ENCODE measurements around the gene CAMTA1. TPM values are rescaled to one million over a fixed set of nuclear protein-coding genes. Genes with fewer than 3 reads are reported as not detected.
"Not testable (repeated sequence)": the region's sequence is repeated elsewhere in the genome, so short reads cannot be mapped to it uniquely, and the experiment has no call there.

CAMTA1 gene
- total RNA-seq, 1 donor from 2014 or later, result 166 TPM

DNA sequence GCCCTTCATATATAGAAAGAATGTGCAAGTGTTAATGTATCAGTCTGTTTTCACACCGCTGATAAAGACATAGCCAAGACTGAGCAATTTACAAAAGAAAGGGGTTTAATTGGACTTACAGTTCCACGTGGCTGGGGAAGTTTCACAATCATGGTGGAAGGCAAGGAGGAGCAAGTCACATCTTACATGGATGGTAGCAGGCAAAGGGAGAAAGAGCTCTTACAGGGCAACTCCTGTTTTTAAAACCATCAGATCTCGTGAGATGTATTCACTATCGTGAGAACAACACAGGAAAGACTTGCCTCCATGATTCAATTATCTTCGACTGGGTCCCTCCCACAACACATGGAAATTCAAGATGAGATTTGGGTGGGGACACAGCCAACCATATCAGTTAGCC, 907.8 kb downstream of the CAMTA1 start:
- DNase-seq; ATAC-seq; intact Hi-C loops (cut with micrococcal nuclease): not testable (repeated sequence)

DNA sequence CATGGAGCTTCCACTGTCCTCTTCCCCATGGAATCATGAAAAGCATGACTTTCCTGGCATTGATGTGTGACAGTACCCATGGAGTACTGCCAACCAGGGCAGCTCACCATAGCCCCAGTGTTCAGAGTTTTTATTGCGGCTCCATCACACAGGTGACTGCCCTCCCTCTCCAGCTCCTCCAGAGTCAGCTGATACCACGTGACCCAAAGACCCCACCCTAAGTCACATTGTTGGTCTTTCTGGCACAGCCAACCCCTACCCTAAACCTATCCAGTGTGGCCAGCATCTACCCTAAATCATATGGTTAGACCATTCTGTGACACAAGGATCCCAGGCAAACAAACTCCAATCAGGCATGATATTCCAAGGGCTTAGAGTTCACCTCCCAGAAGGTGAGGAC, 908.4 kb downstream of the CAMTA1 start:
- no peak for DNase-seq
- intact Hi-C loops (cut with micrococcal nuclease), result no loop called here
- ATAC-seq, result no peak

DNA sequence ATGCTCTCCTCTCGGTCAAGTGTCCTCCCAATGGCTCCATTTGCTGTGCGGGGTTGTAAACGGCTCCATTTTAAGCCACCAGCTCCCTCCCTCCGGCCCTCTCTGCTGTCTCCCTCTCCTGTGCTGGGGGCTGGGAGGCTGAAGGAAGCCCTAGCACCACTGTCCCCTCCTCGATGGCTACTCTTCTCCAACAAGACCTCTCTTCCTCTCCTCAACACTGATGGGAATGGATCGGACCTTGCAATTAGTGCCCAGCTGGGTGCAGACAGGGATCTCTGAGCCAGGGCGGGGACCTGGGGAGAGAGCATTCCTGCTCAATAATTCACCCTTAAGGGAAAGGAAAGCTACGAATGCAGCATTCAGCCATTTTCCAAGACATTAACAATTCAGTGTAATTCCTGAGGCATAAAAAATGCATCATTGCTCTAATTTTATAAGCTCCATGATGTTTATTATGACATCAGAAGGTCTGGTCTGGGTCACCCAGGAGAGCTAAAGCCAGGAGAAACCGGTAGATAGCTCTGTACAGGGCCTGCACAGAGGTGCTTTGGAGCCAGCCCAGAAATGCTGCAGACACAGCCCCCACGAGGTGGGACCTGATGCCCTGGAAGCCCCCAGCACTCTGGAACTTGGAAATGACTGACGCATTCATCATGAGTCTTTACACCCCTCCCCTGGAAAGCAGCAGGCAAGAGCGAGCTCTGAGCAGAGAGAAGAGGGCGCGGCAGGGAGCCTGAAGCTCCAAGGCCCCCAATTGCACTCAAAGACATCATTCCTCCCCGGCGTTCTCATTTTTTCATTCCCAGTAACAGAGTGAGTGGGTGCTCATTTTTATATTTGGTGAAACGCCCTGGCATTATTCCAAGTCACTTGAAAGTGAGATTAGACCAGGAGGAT, 909.6 kb downstream of the CAMTA1 start:
- intact Hi-C loops (cut with micrococcal nuclease), result no loop called here
- ATAC-seq, result no peak

GRCh38 chr1:7695497-7696117, 910.4 kb downstream of the CAMTA1 start:
- no peak for DNase-seq
- ATAC-seq, result peak; percentile 47
- intact Hi-C loops (cut with micrococcal nuclease), result no loop called here

More for the DNA sequence above, 909.6 kb downstream of the CAMTA1 start:
- no peak for DNase-seq

GRCh38 chr1:7698641-7699040, 913.4 kb downstream of the CAMTA1 start:
- no peak for DNase-seq

DNA sequence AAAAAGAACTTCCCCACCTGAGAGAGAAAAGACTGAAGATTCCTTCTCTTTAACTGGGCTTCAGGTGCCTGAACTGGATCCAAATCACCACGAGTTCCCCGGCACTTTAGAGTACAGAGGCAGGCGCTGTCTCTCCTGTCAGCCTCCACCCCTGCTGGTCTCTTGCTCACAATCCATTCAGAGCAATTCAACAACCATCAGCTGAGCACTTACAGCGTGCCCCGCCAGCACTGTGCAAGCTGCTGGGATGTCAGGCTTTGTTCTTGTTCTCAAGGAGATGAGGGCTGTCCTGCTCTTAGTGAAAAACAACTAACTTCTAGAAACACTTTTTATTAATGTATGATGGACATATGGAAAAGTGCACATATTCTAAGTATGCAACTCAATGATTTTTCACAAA, 917.1 kb downstream of the CAMTA1 start:
- no peak for DNase-seq
- intact Hi-C loops (cut with micrococcal nuclease), result no loop called here
- ATAC-seq, result no peak

More at GRCh38 chr1:7698641-7699040, 913.4 kb downstream of the CAMTA1 start:
- intact Hi-C loops (cut with micrococcal nuclease), result no loop called here
- ATAC-seq, result no peak

DNA sequence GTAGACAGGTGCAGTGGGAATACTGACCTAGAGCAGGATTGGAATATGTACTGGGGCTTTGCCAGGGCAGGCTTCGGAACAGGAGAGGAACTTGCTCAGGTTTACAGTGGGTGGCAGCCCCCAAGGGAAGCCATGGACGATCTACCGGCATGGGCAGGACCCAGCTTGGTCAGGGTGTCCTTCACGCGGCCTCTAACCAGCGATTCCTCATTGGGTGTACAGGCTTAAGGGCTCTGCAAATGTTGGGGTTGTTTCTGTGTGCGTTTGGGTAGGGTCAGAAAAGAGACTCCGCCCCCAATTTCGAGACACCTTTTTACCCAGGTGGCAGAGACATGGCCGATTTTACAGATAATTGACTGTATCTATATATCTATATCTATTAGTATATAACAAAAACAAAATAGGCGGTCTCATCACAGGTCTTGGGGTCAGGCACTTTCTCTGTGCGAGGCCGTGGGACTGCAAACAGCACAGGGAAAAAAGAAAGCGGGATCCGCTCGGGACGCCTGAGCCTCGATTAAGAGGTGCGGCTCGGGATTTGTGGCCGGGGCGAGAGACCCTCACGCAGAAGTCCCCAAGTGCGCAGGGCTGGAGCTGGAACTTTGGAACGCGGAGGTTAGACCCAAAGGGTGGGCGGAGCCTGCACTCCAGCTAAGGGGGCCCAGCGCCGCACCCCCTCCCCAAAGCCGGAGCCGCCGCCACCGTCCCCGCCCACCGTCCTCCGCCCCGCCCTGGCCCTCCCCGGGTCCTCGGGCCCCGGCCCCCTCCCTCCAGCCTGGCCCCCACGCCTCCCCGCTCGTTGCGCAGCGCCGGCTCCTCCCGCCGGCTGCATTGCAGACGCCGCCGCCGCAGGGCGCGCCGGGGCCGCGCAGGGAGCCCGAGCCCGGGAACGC, 918.3 kb downstream of the CAMTA1 start:
- DNase-seq, result peak; percentile 52
- no peak for ATAC-seq
- intact Hi-C loops (cut with micrococcal nuclease), result no loop called here

DNA sequence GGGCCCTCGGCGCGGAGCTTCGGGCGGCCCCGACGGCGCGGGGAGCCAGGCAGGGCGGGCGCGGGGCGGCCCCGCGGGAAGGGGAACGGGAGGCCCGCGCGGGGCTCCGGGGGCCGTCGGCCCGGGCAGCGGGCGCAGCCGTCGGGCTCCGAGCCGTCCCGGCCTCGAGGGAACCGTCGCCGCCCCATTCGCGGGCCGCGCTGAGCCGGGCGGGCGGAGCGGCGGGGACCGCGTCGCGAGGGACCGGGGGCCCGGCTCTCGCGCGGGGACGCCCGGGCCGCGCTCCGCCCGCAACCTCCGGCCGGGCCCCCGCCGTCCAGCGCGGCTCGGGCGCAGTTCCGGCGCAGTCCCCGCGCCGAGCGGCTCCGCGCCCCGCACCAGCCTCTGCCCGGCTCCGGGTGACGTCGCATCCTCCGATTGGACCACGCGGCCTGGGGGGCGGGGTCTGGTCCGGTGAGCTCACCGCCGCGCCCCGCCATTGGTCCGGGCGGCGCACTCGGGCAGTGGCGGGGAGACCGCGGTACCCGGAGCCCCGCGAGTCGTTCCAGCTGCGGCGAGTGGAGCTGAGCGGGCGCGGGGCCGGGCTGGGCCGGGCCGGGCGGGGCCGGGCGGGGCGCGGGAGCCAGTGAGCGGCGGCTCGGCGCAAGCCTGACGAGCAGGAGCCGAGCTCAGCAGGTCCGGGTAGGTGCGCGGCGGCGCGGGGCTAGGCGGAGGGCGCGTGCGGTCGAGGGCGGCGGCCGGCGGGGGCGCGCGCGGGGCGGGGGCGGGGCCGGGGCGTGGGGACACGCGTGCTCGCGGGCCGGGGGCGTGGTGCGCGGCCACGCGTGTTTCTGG, 919.2 kb downstream of the CAMTA1 start:
- DNase-seq, result peak; percentile 97
- ATAC-seq, result peak; percentile 99
- intact Hi-C loops (cut with micrococcal nuclease), result no loop called here

GRCh38 chr1:7705048-7705907, 920.0 kb downstream of the CAMTA1 start:
- ATAC-seq (peak; percentile 8), DNase-seq (peak; percentile 68)
- intact Hi-C loops (cut with micrococcal nuclease), result no loop called here

GRCh38 chr1:7705908-7706216, 920.6 kb downstream of the CAMTA1 start:
- no peak for ATAC-seq
- no peak for DNase-seq
- intact Hi-C loops (cut with micrococcal nuclease), result no loop called here

DNA sequence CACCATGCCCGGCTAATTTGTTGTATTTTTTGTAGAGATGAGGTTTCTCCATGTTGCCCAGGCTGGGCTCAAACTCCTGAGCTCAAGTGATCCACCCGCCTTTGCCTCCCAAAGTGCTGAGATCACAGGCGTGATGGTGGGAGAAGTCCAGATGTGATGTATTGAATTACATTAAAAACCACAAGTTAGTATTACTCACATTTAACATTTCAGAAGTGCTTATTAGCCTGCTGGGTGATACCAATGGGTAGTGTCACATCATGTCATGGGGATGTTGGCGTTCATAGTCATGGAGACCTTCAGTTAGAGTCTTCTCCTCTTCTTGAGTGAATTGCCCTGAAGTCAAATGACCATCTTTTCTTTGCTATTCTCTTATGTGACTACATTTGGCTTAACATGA, 922.3 kb downstream of the CAMTA1 start:
- no peak for DNase-seq
- ATAC-seq, result no peak
- intact Hi-C loops (cut with micrococcal nuclease), result no loop called here

DNA sequence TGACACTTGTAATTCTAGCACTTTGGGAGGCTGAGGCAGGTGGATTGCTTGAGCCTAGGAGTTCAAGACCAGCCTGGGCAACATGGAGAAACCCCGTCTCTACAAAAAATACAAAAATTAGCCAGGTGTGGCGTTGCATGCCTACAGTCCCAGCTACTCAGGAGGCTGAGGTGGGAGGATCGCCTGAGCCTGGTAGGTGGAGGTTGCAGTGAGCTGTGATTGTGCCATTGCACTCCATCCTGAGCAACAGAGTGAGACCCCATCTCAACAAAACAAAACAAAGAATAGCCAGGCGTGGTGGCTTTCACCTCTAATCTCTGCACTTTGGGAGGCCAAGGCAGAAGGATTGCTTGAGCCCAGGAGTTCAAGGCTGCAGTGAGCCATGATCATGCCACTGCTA, 922.8 kb downstream of the CAMTA1 start:
- ATAC-seq; intact Hi-C loops (cut with micrococcal nuclease); DNase-seq: not testable (repeated sequence)

GRCh38 chr1:7710859-7711258, 925.6 kb downstream of the CAMTA1 start:
- no peak for ATAC-seq

GRCh38 chr1:7712731-7713323, 927.6 kb downstream of the CAMTA1 start:
- intact Hi-C loops (cut with micrococcal nuclease), result no loop called here
- DNase-seq (no peak), ATAC-seq (no peak)

More at GRCh38 chr1:7710859-7711258, 925.6 kb downstream of the CAMTA1 start:
- intact Hi-C loops (cut with micrococcal nuclease), result no loop called here
- no peak for DNase-seq

- ATAC-seq (no peak), DNase-seq (no peak)
- intact Hi-C loops (cut with micrococcal nuclease), result no loop called here
Measured at GRCh38 chr1:7716506-7716905, 931.3 kb downstream of the CAMTA1 start.

DNA sequence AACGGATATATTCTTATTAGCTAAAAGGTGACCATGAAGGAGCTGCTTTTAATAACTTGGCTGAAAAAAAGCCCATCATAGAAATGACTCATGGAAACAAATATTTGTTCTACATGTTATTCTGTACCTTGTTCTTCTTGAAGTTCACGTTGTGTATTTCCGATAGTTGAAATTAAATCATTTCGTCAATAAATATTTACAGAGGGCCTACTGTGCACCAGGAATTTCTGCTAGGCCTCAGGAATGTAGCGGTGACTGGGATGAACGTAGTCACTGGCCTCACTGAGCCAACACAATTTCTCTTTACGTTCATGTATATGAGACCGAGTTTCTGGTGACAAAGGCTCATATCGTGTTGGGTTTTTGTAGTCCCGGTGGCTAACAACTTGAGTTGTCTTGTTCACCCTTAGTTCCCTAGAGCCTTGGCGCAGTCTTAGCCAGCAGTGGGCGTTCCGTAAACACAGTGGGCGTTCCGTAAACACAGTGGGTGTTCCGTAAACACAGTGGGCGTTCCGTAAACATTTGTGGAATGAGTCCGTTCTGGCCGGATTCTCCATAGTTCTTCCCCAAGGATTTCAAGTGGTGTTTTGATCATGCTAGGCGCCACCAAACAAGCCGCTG, 932.6 kb downstream of the CAMTA1 start:
- intact Hi-C loops (cut with micrococcal nuclease), result no loop called here
- ATAC-seq (no peak), DNase-seq (no peak)

DNA sequence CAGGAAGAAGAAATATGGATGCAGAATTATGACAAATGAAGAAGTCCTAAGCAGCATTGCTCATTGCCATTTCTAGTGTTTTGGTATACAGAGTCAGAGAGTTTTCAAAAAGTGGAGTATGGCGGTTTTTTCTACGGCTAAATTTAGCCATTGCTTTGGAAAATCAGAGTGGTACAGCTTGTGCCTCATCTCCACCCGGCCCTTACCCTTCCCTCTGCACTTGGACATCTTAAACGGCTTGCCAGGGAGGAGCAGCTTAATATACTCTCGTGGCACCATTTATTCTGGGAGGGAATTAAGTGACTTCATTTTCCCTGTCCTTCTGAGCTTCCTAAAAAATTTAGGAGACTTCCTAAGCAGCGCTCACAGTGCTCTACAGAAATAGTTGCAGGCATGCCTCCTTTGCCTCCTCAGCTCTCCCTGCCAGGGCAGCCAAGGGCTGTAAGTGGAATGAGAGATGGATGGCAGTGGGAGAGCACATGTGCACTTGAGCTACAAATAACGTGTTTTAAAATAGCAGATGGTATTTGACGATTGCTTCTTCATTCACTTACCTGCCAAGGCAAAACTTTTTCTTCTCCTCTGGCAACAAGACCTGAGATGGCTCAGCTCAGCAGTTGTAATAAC, 934.3 kb downstream of the CAMTA1 start:
- ATAC-seq (peak; percentile 87), DNase-seq (peak; percentile 41)
- intact Hi-C loops (cut with micrococcal nuclease), result no loop called here
